Left cardiac atrium (tissue), 4 donors: ENCODE data around the gene C15orf40. TPM values are rescaled to one million over a fixed set of nuclear protein-coding genes. Genes with fewer than 3 reads are reported as not detected.
A peak's percentile ranks its signal among the peaks of the same experiment; 100 is the strongest.
"Not testable (repeated sequence)": the region's sequence is repeated elsewhere in the genome, so short reads cannot be mapped to it uniquely, and the experiment has no call there.

Experiments used
- ATAC-seq, 2 donors: fragments of 200-7000 bp; cut with Tn5 transposase; one replicate each; pipeline ENCODE4 v1.9.1; 2020; ENCODE audit warnings: mild to moderate bottlenecking in 2 of 2, moderate library complexity in 2 of 2
- DNase-seq: peaks from one replicate; pipeline ENCODE4 v3.0.0-alpha.2; 2020
- intact Hi-C, 2 donors: fragments of 100-400 bp; cut with DNase I; formaldehyde crosslinking; loops; one replicate each; pipeline versions ENCODE4 v1.14.1 to v1.15.1; 2022 to 2023
- long read RNA-seq: library from polyadenylated mRNA; unstranded; transcript quantifications from one replicate; pipeline ENCODE4 v2.0.0, GENCODE V29; 2021
- total RNA-seq, 2 donors: library from RNA; stranded (reverse); fragmentation: NEBNext Ultra II Directional; extraction: Animal tissue kit (Norgen Biotek cat#: 25700); gene quantifications; one replicate each; pipeline ENCODE4 v1.2.1, GENCODE V29; 2021
- donor health status: DM: no; HTN: yes; CAD: no.
- donor health status: DM: no; HTN: yes; CAD: no; lungs with severe emphysema.
- donor health status: DM: yes; HTN: yes; CAD: no.
- donor health status: Dilated cardiomyopathy.

Gene C15orf40
- 10 to 100 TPM; 10.9 to 13.4 TPM for total RNA-seq
- long read RNA-seq, full-length matches to known transcripts, result 1 of 1 reads
- long read RNA-seq, partial matches to known transcripts, result 0 of 1 reads
- long read RNA-seq, other reads (novel, unspliced or antisense), result 0 of 1 reads

DNA sequence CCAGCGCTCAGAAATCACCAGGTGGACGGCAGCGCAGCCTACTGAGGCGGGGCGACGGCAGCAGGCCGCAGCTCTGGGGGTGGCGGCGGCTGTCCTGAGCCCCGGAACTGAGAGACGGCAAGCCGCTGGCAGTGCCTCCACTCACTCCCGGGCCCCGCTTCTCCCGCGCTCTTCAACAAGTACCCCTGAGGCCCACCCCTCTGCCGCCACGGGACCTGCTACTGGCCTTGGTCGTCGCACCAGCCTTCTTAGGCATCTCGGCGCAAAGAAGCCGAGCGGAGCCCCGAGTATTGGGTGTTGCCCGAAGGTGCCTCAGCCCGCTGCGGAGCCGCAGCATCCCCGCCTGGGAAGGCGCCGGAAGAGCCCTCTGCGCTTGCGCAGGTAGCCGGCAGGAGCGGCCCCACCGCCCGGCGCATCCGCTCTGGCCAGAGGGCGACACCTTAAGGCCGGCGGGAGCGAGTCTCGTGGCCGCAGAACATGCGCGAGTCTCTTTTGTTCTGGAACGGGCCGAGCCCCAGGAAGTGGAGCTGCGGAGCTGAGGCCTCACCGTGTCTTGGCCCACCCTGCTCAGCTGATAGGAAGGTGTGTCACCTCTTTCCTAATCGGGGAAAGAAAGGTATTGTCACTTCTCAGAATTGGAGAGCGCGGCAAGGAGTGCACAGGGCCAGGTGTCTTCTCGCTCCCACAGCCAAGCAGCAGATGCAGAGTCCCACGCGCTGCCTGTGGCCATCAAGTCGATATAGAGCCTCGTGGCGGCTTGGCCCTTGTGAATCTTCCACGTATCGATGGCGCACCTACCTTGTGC lies at the start of gene C15orf40:
TSS of gene C15orf40 (minus strand) at position 369 of the 805 bp plus-strand sequence. CDS start at position 337, 32 bp downstream.
- ATAC-seq (peak; percentile 99), DNase-seq (peak; percentile 93)
- intact Hi-C loops, result loop anchor here (5.0 to 10.0 kb wide), 4 partner anchors 46 to 196 kb away; partner anchors contain the start of genes HDGFL3 (in 1 of the 2) and TM6SF1 (in 1 of the 2)

DNA sequence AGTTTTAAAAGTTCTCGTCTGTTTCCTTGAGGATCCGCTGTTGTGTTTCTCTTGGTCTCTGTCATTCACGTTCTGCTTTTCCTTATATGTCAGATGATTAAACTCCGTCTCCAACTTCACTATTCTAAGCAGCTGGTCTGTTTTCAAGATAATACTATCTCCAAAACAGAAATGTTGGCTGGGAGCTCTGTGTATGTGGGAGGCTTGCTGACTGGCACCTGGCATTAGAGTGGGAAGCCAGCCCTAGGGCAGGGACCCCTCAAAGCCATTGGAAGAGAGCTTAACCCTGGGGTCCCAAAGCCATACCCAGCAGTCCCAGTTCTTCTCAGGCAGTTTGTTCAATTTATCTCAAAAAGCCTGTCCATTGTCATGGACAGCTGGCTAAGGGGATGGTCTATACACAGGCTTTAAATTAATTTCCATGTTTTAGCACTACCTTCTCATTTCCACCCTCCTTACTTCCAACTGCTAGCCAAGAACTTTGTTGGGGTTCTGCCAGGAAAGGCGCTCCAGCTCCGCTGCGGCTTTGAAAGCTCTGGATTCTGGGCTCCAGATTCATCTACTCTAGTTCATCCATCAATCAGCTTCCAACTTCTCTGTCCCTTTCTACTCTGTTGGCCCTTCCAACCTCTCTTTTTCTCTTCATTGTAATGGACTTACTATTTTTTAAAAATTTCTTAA lies 46.4 kb upstream of the C15orf40 start:
- intact Hi-C loops, result loop anchor here in 1 of 2 donors (5.0 kb wide), 1 partner anchor 46 kb away; the partner anchor contains the start of gene C15orf40
- DNase-seq (no peak), ATAC-seq (peak; percentile 82 to 84)

DNA sequence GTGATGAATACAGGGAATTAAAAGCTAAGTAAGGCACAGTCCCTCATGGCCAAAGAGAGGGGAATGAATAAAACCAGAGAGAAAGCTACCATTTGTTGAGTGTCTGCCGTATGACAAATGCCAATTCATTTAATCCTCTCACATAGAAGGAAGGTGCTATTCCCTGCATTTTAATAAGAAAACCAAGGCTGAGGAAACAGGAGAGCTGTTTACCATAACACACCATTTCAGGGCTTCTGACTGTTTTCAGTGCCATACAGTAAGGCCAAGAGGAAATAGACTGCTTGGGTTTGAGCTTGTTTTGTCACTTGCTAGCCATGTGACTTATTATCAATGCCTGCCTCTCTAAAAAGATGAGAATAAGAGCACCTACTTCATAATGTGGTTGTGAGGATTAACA lies 45.6 kb upstream of the C15orf40 start:
- DNase-seq (no peak), ATAC-seq (no peak)
- intact Hi-C loops, result loop anchor here in 1 of 2 donors (5.0 kb wide), 1 partner anchor 45 kb away; the partner anchor contains the start of gene C15orf40

DNA sequence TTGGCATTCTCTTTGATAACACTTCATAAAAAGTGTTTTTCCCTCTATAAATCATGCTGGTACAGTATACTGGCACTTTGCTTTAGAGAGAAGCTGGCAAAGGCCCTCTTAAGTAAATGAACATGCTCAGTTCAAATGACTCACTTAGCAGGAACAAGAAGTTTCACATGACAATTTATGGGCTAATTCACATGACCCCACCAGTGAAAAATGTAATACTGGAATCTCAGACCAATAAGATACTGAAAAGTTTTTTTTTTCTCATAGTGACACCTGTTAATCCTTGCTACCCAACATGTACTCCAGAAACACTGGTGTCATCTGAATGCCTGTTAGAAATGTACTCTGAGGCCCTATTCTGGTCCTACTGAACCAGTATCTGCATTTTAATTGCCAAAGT lies 41.7 kb upstream of the C15orf40 start:
- DNase-seq (no peak), ATAC-seq (no peak)
- intact Hi-C loops, result no loop called here

DNA sequence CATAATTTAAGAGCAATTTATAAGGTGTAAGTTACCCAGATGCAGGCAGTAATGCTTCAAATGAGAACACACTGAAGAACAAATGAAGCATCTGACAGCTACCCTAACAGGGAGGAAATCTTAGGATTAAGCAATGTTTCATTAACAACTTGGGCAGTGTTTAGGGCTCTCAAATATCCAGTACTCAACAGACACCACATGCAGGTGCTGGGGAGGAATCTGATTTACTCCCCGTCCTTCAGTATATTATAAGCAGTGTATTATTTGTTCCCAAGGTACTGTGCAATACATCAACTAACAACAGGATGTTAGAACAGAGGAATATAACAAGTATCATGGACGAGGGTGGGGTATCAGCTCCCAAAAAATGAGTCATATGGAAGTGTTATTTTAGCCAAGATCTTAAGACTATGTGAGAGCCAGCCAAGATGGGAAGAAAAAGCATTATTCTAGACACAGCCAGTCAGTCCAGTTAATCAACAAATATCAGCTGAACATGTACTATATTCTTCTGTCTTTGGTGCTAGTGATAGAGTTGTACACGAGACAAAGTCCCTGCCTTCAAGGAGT lies 35.2 kb upstream of the C15orf40 start:
- DNase-seq, result no peak
- intact Hi-C loops, result no loop called here
- peak in 1 of 2 donors; percentile 88 for ATAC-seq

DNA sequence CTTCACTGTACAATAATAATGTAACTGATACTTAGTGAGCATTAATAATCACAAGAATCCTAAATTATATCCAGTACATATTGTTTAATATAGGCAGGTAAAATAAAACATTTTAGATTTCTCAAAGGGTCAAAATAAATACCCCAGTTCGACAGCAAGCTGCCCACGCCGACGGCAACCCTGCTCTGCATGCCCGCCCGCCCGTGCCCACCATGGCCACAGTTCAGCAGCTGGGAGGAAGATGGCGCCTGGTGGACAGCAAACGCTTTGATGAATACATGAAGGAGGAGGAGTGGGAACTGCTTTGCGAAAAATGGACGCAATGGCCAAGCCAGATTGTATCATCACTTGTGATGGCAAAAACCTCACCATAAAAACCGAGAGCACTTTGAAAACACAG lies 32.7 kb upstream of the C15orf40 start:
- ATAC-seq, result no peak
- DNase-seq, result no peak
- intact Hi-C loops, result no loop called here

DNA sequence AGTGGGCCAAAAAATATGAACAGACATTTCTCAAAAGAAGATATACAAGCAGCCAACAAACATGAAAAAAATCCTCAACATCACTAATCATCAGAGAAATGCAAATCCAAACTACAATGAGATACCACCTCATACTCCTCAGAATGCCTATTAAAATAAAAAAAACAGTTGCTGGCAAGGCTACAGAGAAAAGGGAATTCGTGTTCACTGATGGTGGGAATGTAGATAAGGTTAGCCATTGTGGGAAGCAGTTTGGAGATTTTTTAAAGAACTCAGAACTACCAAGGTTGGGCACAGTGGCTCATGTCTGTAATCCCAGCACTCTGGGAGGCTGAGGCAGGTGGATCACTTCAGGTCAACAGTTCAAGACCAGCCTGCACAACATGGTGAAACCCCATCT lies 27.8 kb upstream of the C15orf40 start:
- ATAC-seq (no peak), DNase-seq (no peak)
- intact Hi-C loops, result no loop called here

DNA sequence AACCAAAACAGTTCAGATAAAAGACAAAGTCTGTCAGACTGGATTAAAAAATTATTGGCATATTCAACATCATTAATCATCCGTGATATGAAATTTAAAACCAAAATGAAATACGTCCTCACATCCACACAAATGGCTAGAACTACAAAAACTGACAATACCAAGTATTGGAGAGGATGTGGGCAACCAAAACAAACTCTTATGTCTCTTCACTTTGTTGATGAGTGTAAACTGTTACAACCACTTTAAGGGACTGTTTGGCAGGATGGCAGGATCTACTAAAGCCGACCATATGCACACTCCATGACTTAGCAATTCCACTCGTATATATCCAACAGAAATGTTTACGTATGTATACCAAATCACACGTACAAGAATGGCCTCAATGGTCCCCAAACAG lies 24.8 kb upstream of the C15orf40 start:
- intact Hi-C loops, result no loop called here
- DNase-seq (no peak), ATAC-seq (no peak)

DNA sequence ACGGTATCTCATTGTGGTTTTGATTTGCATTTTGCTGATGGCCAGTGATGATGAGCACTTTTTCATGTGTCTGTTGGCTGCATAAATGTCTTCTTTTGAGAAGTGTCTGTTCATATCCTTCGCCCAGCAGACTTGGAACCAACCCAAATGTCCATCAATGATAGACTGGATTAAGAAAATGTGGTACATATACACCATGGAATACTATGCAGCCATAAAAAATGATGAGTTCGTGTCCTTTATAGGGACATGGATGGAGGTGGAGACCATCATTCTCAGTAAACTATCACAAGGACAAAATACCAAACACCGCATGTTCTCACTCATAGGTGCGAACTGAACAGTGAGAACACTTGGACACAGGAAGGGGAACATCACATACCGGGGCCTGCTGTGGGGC lies 19.8 kb upstream of the C15orf40 start:
- ATAC-seq, intact Hi-C loops, DNase-seq: not testable (repeated sequence)

DNA sequence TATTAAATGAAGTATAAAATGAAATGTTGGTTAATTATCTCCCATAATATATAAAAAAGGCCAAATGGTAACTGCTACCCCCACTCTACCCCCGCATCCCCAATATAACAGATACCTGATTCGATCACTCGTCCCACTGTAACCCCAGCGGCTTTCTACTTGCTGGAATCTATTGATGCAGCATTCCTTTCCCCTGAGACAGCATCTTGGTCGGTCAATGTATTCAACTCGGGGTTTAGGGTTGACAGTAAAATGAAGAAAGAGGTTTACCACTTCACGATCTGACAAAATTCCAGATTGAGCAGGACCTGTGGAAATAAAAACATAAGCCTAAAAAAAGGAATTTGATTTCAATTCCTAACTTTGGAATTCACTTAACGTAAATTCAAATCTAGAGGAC lies 18.6 kb upstream of the C15orf40 start:
- no peak for DNase-seq
- ATAC-seq, result no peak
- intact Hi-C loops, result no loop called here

DNA sequence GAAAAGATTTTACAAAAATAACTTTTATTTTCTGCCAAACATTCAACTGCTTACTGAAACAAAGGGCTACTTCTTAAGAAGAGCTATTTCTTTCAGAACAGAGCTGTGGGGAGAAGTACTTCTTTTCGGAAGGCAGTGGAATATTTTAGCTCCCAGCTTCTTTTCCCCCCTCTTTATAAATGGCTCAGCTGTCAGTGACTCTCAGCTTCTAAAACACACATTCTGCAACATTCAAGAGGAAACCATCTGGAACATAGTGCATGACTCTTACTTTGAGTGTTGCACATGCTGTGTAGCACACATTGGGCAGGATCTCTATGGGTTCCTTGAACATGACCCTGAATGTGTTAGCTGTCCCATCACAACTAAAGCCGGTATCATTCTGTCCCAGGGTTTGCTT lies 7.0 kb upstream of the C15orf40 start:
- ATAC-seq (no peak), DNase-seq (no peak)
- intact Hi-C loops, result loop anchor here in 1 of 2 donors (10.0 kb wide), 1 partner anchor 96 kb away; no protein-coding TSS in a partner anchor

DNA sequence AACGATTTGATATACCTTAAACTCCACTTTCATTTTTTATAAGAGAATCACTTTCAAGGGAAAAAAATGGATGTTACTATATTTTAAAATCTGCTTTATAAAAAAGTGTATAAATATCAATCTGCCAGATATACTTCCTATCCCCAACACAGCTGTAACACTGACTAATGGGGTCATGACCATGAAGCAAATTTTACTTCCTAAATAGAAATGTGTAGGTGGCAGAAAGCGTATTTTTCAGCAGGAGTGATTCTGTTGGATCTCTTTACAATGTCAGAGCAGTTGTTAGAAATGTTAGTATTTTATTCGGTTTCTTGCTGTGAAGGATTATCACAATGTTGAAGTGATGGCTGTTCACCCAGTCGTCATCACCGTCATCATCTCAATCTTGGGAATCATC lies 5.5 kb upstream of the C15orf40 start:
- intact Hi-C loops, result loop anchor here in 1 of 2 donors (10.0 kb wide), 1 partner anchor 98 kb away; no protein-coding TSS in a partner anchor
- ATAC-seq, result no peak
- DNase-seq, result no peak

DNA sequence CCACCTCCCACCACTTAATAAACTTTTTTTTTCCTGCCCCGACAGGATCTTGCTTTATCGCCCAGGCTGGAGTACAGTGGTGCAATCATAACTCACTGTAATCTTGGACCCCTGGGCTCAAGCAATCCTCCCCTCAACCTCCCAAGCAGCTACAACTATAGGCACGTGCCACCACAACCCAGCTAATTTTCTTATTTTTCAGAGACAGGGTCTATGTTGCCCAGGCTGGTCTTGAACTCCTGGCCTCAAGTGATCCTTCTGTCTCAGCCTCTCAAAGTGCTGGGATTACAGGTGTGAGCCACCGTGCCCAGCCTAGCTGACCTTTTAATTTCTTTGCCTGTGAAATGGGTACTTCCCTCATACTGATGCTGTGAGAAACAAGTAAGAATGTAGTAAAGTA lies 3.9 kb upstream of the C15orf40 start:
- DNase-seq (no peak), ATAC-seq (no peak)
- intact Hi-C loops, result loop anchor here in 1 of 2 donors (10.0 kb wide), 1 partner anchor 99 kb away; no protein-coding TSS in a partner anchor

DNA sequence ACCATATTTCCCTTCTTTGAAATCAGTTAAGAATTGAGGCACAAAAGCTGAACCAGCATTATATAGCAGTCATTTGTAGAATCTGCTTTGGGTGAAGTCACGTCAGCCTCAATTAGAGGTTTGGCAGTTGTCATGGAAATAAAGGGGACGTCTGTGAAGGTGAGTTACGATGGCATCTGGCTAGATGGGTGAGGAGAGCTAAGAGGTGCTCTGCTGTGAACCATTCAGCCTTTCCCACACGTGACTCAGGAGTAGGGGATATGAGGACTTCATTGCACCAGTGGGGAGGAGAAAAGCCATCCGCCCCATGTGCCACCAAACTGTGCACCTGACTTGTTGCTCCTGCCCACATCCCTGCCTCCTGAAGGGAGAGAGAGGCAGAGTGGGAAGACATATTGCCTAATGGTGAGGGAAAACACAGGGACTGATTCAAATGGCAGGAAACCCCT lies 2.8 kb upstream of the C15orf40 start:
- DNase-seq, result no peak
- ATAC-seq, result no peak
- intact Hi-C loops, result loop anchor here (5.0 to 10.0 kb wide), 4 partner anchors 43 to 193 kb away; partner anchors contain the start of genes HDGFL3 (in 1 of the 2) and TM6SF1 (in 1 of the 2)

DNA sequence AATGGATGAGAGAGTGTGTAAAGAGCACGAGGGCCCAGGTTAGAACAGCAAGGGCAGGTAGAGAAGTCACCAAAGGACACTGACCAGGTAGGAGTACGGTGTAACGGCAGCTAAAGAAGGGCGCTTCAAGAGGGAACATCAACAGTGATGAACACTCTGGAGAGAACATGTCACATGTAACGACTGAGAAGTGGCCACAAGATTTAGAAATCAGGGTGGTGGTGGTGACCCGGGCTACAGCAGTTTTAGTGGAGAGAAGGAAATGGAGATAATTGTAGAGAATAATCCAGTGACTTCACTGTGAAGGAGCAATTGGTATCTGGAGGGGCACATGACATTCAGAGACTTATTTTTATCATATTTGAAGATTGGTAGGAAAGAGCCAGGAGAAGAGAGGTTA lies 1.2 kb upstream of the C15orf40 start:
- intact Hi-C loops, result loop anchor here (5.0 to 10.0 kb wide), 4 partner anchors 45 to 195 kb away; partner anchors contain the start of genes HDGFL3 (in 1 of the 2) and TM6SF1 (in 1 of the 2)
- no peak for DNase-seq
- no peak for ATAC-seq

DNA sequence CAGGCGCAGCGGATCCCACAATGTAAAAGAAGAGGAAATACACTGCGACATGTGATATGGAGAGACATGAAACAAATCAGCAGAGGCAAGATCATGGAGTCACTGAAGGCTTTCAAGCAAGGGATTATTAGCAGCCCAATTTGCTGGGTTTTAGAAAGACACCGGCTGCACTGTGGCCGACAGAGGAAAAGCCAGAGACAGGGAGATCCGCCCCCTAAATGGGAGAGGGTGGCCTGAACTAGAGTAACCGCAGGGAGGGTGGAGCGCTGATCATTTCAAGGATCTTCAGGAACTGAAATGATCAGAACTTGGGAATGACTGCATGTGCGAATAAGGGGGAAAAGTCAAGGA lies 612 bp upstream of the C15orf40 start:
- ATAC-seq, result no peak
- intact Hi-C loops, result loop anchor here (5.0 to 10.0 kb wide), 4 partner anchors 45 to 195 kb away; partner anchors contain the start of genes HDGFL3 (in 1 of the 2) and TM6SF1 (in 1 of the 2)
- DNase-seq, result no peak

DNA sequence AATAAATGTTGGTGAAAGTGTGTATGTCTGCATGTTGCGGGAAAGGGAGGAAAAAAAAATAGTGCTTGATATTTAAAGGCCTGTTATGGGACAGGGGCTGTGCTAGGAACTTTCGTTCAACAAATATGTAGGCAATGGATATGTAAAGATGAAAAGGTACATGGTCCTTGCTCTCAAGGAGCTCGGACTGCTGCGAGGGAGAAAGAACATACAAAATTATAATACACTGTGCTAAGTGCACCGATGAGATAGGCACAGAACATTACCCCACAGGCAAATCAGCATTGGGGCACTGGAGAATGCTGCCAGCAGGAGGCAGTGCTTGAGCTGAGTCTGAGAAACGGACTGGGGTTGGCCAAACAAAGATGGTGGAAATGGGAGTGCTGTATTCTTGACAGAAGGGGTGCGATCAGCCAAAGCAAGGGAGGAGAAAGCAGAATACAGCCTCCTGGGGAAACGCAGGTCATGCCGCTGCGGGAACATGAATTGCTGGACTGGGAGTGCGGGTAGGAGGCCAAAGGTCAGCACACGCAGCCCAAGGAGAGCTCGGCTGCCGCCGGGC lies 649 bp downstream of the C15orf40 start:
- intact Hi-C loops, result loop anchor here (5.0 to 10.0 kb wide), 4 partner anchors 47 to 197 kb away; partner anchors contain the start of genes HDGFL3 (in 1 of the 2) and TM6SF1 (in 1 of the 2)
- DNase-seq (peak; percentile 81), ATAC-seq (peak; percentile 83 to 88)

DNA sequence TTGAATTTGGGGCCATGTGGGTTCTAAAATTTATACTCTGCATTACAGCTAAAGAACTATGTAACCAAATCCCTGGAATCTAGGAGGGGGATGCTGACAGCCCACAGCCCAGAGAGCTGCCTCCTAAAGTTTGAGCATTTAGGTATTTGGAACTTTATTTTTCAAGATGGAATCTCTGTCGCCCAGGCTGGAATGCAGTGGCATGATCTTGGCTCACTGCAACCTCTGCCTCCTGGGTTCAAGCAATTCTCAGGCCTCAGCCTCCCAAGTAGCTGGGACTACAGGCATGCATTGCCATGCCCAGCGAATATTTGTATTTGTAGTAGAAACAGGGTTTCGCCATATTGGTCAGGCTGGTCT lies 10.8 kb downstream of the C15orf40 start:
- intact Hi-C loops, result loop anchor here (2.0 to 10.0 kb wide), 2 partner anchors 150 to 156 kb away; no protein-coding TSS in a partner anchor
- not testable (repeated sequence) for DNase-seq, ATAC-seq
